Activated naive CD8-positive, alpha-beta T cell (primary cell): ENCODE measurements around the gene ZNF516.

Source experiments
- H3K27ac Mint-ChIP-seq: one replicate; pipeline ENCODE4 v1.8.0; 2021; ENCODE audit warnings: mixed read lengths
- H3K27me3 Mint-ChIP-seq: one replicate; pipeline ENCODE4 v1.8.0; 2021; ENCODE audit warnings: mixed read lengths
- H3K36me3 Mint-ChIP-seq: one replicate; pipeline ENCODE4 v1.8.0; 2021; ENCODE audit warnings: mixed read lengths
- H3K4me1 Mint-ChIP-seq: one replicate; pipeline ENCODE4 v1.8.0; 2021; ENCODE audit warnings: low read depth, mixed read lengths
- H3K4me3 Mint-ChIP-seq: one replicate; pipeline ENCODE4 v1.8.0; 2021; ENCODE audit warnings: mild to moderate bottlenecking, mixed read lengths
- H3K9me3 Mint-ChIP-seq: one replicate; pipeline ENCODE4 v1.8.0; 2021; ENCODE audit warnings: low read depth, mixed read lengths

ZNF516 gene

DNA sequence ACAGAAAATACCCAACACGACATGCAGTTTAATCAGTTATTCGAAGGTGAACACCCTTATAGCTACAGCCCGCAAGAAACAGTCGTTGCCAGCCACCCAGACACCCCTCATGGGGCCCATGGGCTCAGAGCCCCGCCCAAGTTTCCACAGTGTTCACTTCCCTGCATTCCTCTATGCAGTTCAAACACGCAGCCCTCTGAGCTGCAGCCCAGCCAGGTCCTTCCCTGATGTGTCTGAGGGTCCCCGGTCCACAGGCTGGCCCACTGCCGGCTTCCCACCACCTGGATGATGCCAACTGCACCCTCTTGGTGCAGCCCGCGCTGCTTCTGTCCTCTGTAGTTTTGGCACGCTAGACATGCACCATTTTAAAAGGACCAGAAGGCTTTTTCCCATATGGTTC is 87.4 kb downstream of the ZNF516 start:
- Mint-ChIP-seq H3K27ac (no peak overlapping the region), H3K36me3 (peaks cover 8% of the 10 kb centered on the region), H3K4me3 (no peak overlapping the region), H3K9me3 (no peaks in the 10 kb centered on the region), H3K27me3 (no peaks in the 10 kb centered on the region), H3K4me1 (peaks cover 26% of the 10 kb centered on the region)

GRCh38 chr18:76406791-76407190 is 88.3 kb downstream of the ZNF516 start:
- no peaks in the 10 kb centered on the region for H3K9me3 Mint-ChIP-seq

DNA sequence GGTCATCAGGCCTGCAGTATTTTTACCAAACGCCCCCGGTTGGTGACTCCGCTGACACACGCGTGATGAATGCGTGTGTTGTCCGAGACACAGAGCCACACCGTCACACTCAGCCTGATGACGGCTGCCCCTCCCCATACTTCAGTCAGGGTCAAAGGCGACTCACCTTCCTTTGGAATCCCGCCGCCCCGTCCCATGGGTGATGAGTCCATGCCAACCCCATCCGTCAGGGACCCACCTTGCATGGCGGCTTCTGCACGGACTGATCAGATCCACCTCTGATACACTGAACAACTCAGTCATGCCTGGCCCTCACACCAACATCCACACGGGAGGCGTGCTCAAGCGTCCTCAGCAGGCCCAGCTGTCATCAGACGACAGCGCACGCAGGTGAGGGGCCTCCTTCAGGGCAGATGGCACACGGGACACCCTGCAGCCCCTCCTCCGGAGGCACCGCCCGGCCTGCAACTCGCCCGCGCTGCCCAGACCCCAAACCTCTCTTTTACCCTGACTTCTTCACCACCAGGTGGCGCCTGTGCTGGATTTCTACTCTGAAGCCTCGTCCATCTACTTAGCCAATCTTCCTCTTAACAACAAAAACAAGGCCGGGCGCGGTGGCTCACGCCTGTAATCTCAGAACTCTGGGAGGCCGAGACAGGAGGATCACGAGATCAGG is 89.2 kb downstream of the ZNF516 start:
- Mint-ChIP-seq H3K27ac (no peak overlapping the region), H3K36me3 (peaks cover 8% of the 10 kb centered on the region), H3K4me3 (no peak overlapping the region), H3K27me3 (no peaks in the 10 kb centered on the region), H3K4me1 (peaks cover 22% of the 10 kb centered on the region), H3K9me3 (no peaks in the 10 kb centered on the region)

More at GRCh38 chr18:76406791-76407190, 88.3 kb downstream of the ZNF516 start:
- peaks cover 8% of the 10 kb centered on the region for H3K36me3 Mint-ChIP-seq
- no peaks in the 10 kb centered on the region for H3K27me3 Mint-ChIP-seq
- peaks cover 26% of the 10 kb centered on the region for H3K4me1 Mint-ChIP-seq
- no peak overlapping the region for H3K27ac Mint-ChIP-seq
- no peak overlapping the region for H3K4me3 Mint-ChIP-seq

- peaks cover 17% of the 10 kb centered on the region for H3K4me1 Mint-ChIP-seq
- H3K27ac Mint-ChIP-seq, result no peak overlapping the region
- no peaks in the 10 kb centered on the region for H3K27me3 Mint-ChIP-seq
- no peaks in the 10 kb centered on the region for H3K9me3 Mint-ChIP-seq
- H3K36me3 Mint-ChIP-seq, result peaks cover 4% of the 10 kb centered on the region
- H3K4me3 Mint-ChIP-seq, result no peak overlapping the region
Measured at GRCh38 chr18:76405280-76405679, 89.8 kb downstream of the ZNF516 start.

- peaks cover 12% of the 10 kb centered on the region for H3K4me1 Mint-ChIP-seq
- no peak overlapping the region for H3K27ac Mint-ChIP-seq
- H3K36me3 Mint-ChIP-seq, result peaks cover 2% of the 10 kb centered on the region
- no peaks in the 10 kb centered on the region for H3K9me3 Mint-ChIP-seq
- no peaks in the 10 kb centered on the region for H3K27me3 Mint-ChIP-seq
- H3K4me3 Mint-ChIP-seq, result no peak overlapping the region
Measured at GRCh38 chr18:76404345-76404831, 90.7 kb downstream of the ZNF516 start.

DNA sequence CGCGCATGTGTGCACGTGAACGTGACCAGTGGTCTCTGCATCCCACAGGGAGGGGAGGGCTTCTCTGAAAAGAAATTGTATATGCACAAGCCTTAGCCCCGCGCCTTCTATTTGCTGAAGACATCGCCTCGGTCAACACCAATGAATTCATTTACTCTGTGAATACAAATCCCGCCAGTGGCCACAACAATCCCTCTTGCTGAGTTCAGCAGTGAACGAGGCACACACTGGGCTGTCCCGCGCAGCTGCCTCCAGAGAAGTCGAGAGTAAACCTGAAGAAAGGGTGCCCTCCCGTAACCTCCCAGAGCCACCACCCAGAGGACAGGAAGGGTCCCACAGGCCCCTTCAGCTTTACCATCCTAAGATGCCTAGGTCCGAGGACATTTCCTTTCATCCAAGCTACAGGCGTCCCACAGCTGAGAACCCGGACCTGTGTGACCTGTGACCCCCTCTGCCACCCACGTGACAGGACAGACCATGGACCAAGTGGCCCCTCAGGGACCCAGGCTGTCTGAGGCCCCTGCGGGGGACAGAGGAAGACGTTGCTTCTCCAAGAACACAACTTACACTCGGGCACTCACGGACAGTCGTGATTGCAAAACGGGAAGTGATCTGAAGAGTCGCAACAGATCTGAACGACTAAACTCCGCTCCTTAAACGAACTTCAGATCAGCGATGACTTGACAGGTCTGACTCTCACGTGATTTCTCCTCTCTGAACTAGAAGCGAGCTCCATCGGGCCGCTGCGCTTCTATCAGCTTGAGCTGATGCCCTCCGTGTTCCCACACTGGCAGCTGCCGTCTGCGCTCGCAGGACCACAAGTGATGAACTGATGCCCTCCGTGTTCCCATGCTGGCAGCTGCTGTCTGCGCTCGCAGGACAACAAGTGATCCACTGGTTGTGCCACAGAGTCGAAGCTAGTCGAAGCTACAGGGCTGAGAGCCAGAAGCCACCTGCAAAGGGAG is 92.7 kb downstream of the ZNF516 start:
- H3K36me3 Mint-ChIP-seq, result peaks cover 2% of the 10 kb centered on the region
- no peak overlapping the region for H3K4me3 Mint-ChIP-seq
- no peaks in the 10 kb centered on the region for H3K9me3 Mint-ChIP-seq
- no peak overlapping the region for H3K27ac Mint-ChIP-seq
- no peaks in the 10 kb centered on the region for H3K27me3 Mint-ChIP-seq
- H3K4me1 Mint-ChIP-seq, result peaks cover 15% of the 10 kb centered on the region

DNA sequence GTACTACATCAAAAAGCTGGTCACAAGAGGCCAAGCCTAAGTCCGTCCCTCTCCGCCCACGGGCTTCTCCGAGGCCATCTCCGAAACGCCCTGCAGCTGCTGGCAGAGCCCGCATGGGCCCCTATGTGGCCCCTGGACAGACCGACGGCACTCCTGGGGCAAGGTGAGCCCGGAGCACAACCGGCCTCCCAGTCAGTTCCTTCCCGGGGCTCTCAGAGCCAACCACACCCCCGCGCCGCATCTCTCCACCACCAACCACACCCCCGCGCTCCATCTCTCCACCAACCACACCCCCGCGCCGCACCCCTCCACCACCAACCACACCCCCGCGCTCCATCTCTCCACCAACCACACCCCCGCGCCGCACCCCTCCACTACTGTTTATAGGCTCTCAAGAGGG is 93.5 kb downstream of the ZNF516 start:
- Mint-ChIP-seq H3K9me3 (no peaks in the 10 kb centered on the region), H3K27me3 (no peaks in the 10 kb centered on the region), H3K27ac (no peak overlapping the region), H3K36me3 (peaks cover 2% of the 10 kb centered on the region), H3K4me1 (peaks cover 15% of the 10 kb centered on the region), H3K4me3 (no peak overlapping the region)

DNA sequence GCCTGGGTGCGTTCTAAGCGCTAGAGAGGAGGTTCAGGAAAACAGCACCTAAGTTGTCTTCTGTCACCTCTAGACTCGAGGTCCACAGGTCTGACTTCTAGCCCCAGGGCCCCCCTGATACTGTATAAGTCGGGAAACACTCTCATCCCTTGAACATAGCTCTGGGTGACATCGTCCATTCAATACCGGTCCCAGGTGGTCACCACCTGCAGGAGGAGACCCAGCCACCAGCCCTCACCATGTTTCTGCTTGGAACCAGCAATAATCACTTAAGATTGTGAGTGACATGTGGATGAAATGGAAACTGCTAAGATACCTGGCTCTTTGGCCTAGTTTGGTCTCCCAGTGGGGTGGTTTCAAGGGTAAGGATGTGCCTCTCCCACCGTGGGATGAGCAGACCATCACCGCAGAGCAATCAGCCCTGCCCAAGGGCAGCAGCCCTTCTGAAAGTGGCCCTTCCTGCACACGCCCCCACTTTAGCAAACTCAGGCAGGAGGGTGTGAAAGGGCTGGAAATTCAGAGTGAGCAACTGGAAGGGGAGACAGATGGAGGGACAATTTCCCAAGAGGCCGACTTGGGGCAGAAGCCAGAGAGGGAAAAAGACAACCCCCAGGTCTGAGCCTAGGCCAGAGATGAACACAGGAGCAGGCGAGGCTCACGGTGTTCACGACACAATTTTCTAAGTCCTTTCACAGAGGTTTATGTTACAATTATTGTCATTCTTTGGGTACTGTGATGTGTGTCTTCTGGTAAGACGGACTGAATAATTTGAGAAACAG is 95.2 kb downstream of the ZNF516 start:
- no peak overlapping the region for H3K27ac Mint-ChIP-seq
- peaks cover 2% of the 10 kb centered on the region for H3K36me3 Mint-ChIP-seq
- H3K9me3 Mint-ChIP-seq, result no peaks in the 10 kb centered on the region
- H3K4me3 Mint-ChIP-seq, result no peak overlapping the region
- H3K27me3 Mint-ChIP-seq, result no peaks in the 10 kb centered on the region
- peaks cover 18% of the 10 kb centered on the region for H3K4me1 Mint-ChIP-seq

- Mint-ChIP-seq H3K9me3 (no peaks in the 10 kb centered on the region), H3K4me3 (no peak overlapping the region)
Measured at GRCh38 chr18:76398896-76399612, 96.0 kb downstream of the ZNF516 start.

GRCh38 chr18:76398295-76398694 is 96.7 kb downstream of the ZNF516 start:
- no peaks in the 10 kb centered on the region for H3K27me3 Mint-ChIP-seq
- H3K9me3 Mint-ChIP-seq, result no peaks in the 10 kb centered on the region
- H3K27ac Mint-ChIP-seq, result no peak overlapping the region
- no peak overlapping the region for H3K4me3 Mint-ChIP-seq
- peaks cover 15% of the 10 kb centered on the region for H3K4me1 Mint-ChIP-seq
- no peaks in the 10 kb centered on the region for H3K36me3 Mint-ChIP-seq

More at GRCh38 chr18:76398896-76399612, 96.0 kb downstream of the ZNF516 start:
- no peaks in the 10 kb centered on the region for H3K27me3 Mint-ChIP-seq
- peaks cover 15% of the 10 kb centered on the region for H3K4me1 Mint-ChIP-seq
- peaks cover 2% of the 10 kb centered on the region for H3K36me3 Mint-ChIP-seq
- no peak overlapping the region for H3K27ac Mint-ChIP-seq

DNA sequence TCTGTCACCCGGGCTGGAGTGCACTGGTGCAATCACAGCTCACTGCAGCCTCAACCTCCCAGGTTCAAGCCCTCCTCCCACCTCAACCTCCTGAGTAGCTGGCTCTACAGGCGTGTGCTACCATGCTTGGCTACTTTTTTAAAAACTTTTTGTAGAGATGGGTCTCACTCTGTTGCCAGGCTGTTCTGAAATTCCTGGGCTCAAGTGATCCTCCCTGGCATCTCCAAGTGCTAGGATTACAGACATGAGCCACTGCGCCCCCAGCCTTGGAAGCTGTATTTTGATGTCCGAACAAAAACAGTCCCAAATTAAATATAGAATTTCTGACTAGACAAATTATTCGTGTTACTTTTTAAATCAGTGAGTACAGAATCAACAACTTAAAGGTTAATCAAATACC is 97.4 kb downstream of the ZNF516 start:
- no peaks in the 10 kb centered on the region for H3K36me3 Mint-ChIP-seq
- no peak overlapping the region for H3K4me3 Mint-ChIP-seq
- peaks cover 12% of the 10 kb centered on the region for H3K4me1 Mint-ChIP-seq
- H3K9me3 Mint-ChIP-seq, result no peaks in the 10 kb centered on the region
- H3K27ac Mint-ChIP-seq, result no peak overlapping the region
- no peaks in the 10 kb centered on the region for H3K27me3 Mint-ChIP-seq

DNA sequence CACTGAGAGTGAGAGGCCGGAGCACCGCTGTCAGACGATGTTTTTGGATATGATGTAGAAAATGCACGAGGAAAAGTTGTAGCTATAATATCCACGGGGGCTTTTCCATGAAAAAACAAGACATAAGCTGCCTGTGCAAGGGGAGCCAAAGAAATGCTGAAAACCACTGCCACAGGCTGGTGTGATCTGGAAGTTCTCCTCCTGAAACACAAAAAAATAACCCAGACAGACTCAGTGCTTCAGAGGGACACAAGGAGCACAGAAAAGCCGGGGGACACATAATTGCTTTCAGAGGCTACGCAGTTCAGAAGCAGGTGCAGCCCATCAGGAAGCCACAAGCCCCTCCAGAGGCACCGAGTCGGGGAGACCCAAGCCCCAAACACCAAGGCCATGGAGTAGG is 98.2 kb downstream of the ZNF516 start:
- Mint-ChIP-seq H3K9me3 (no peaks in the 10 kb centered on the region), H3K4me3 (no peak overlapping the region)

DNA sequence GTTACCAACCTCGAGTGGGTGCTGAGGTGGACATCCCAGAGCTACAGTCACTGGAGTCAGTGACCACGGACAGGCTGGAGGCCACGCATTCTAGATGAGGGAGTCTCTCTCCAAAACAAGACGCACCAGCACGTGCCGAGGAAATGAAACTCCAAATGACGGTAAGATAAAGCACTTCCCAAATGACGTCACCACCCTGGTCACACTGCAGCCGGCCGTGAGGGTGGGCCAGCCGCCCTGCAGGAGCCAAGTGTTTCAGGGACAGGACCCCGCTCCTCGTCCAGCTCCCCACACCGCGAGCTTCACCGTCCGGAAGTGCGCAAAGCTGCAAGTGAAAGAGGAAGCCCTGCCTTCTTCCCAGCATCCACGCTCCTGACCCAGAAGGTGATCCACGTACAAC is 99.4 kb downstream of the ZNF516 start:
- Mint-ChIP-seq H3K36me3 (peaks cover 2% of the 10 kb centered on the region), H3K27ac (no peak overlapping the region), H3K4me1 (peaks cover 24% of the 10 kb centered on the region), H3K9me3 (no peaks in the 10 kb centered on the region), H3K27me3 (no peaks in the 10 kb centered on the region), H3K4me3 (no peak overlapping the region)

More for the DNA sequence above, 98.2 kb downstream of the ZNF516 start:
- H3K27me3 Mint-ChIP-seq, result no peaks in the 10 kb centered on the region
- H3K4me1 Mint-ChIP-seq, result peaks cover 15% of the 10 kb centered on the region
- no peaks in the 10 kb centered on the region for H3K36me3 Mint-ChIP-seq
- no peak overlapping the region for H3K27ac Mint-ChIP-seq

DNA sequence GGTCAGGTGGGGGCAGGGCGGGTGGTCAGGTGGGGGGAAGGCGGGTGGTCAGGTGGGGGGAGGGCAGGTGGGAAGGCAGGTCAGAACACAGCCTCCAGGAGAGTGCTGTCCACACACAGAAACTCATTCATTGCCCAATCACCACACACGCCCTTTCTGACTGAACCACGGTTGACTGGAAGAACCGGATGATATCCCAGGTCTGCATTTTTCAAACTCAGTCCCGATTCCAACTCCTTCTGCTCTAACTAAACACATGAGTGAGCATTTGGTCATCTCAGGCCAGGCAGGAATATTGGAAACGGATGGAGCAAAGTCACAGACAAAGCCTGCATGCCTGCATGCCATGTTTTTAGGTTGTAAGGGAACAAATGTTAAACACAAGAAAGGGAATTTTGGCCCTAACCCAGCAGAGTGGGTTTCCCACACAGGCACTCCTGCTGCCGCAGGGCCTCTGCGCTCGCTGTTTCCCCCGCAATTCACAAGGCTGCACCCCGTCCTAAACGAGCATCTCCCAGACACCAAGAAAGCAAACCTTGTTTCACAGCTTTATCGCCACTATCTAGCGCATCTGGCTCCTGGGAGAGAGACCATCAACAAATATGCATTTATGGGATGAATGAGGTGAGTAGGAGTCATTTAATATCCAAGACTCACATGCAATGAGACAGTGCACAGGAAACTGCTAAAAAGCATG is 100.1 kb downstream of the ZNF516 start:
- Mint-ChIP-seq H3K4me1 (peaks cover 27% of the 10 kb centered on the region), H3K4me3 (no peak overlapping the region), H3K36me3 (peaks cover 2% of the 10 kb centered on the region), H3K27me3 (no peaks in the 10 kb centered on the region), H3K9me3 (no peaks in the 10 kb centered on the region), H3K27ac (no peak overlapping the region)
